T-helper 2 cell (primary cell): Measurements from ENCODE around the gene ADAMTS13.
"Not testable (repeated sequence)": the region's sequence is repeated elsewhere in the genome, so short reads cannot be mapped to it uniquely, and the experiment has no call there.

ENCODE experiments used
- DNase-seq, 5 experiments: peaks; one replicate each; pipeline versions ENCODE4 v3.0.0 to v3.0.0-alpha.2; 2012 to 2022

Gene ADAMTS13

DNA sequence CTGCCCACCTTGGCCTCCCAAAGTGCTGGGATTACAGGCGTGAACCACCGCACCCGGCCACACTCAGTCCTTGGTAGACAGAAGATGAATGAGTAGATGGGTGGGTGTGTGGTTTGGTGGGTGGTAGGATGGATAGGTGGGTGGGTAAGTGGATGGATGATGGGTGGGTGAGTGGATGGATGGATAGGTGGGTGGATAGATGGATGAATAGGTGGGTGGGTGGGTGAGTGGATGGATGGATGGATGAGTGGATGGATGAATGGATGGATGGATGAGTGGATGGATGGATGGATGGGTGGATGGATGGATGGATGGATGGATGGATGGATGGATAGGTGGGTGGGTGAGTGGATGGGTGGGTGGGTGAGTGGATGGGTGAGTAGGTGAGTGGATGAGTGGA lies 29.9 kb upstream of the ADAMTS13 start:
- DNase-seq: not testable (repeated sequence)

GRCh38 chr9:133393399-133393798 lies 28.8 kb upstream of the ADAMTS13 start:
- DNase-seq: no peak

GRCh38 chr9:133394687-133395271 lies 27.4 kb upstream of the ADAMTS13 start:
- no peak for DNase-seq

DNA sequence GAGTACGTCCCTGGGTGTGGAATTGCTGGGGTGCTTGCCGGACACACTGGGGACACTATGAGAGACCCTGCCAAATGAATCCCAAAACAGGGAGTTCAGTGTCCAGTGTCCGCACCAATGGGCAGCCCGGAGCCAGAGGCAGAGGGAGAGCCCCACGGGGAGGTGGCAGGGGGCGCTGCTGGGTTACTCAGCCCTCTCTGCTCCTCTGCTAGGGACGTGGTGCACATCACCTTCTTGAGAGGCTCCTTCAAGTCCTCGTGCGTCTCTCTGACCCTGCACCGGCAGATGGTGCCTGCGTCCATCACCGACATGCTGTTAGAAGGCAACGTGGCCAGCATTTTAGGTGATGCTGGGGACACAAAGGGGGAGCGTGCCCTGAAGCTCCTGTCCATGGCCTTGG lies 25.2 kb upstream of the ADAMTS13 start:
- no peak for DNase-seq

DNA sequence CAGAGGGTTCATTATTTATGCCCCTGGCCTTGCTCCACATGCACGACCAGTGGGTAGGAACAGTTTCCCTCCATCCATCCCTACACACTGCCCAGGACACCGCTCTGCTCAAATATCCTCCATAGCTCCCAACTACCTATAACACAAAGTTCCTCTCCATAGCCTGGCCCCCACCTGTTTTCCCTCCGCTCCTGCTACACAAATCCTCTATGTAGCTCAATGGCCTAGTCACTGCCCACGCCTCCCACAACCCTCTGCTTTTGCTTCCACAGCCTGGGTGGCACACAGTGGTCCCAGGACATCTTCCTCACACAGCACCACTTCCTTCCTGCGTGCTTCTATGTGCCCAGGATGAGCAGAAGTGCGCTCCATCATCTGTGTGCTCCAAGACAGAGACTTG lies 24.8 kb upstream of the ADAMTS13 start:
- no peak for DNase-seq

DNA sequence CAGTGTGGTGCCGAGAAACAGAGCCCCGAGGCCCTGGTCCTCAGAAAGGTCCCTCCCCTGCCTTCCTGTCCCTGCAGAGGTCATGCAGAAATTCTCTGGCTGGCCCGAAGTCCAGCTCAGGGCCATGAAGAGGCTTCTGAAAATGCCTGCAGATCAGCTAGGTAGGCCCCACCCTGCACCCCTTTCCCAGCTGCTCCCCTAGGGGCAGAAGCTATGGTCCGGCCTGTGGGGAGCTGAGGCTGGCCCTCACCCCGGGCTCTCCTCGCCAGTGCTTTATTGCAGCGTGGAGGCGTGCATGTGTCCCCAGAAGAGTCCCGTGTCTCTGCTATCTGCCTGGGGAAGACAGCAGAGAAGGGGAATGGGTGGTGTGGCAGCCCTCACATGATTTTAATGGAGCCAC lies 24.3 kb upstream of the ADAMTS13 start:
- DNase-seq: no peak

- no peak for DNase-seq
Observed at GRCh38 chr9:133400292-133400691, 21.9 kb upstream of the ADAMTS13 start.

GRCh38 chr9:133401588-133401987 lies 20.6 kb upstream of the ADAMTS13 start:
- no peak for DNase-seq

DNA sequence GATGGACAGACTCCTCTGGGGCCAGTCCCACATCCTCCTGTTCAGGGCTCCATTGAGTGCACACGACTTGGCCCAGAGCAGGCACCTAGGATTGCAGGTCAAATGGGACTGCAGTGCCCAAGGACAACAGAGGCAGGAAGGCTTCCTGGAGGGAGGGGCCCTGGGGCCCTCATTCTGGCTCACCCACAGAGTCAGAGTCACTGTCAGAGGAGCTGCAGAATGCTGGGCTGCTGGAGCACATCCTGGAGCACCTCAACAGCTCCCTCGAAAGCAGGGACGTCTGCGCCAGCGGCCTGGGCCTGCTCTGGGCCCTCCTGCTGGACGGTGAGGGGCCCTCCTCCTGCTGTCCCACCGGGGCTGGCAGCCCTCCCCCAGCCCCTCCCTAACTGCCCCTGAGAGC lies 19.5 kb upstream of the ADAMTS13 start:
- DNase-seq: no peak

- peak in 4 of 5 experiments; percentile 31 to 64 (median 39) for DNase-seq
Observed at GRCh38 chr9:133403766-133404453, 18.3 kb upstream of the ADAMTS13 start.

GRCh38 chr9:133404454-133405002 lies 17.6 kb upstream of the ADAMTS13 start:
- DNase-seq: no peak

GRCh38 chr9:133405508-133406438 lies 16.4 kb upstream of the ADAMTS13 start:
- no peak for DNase-seq

DNA sequence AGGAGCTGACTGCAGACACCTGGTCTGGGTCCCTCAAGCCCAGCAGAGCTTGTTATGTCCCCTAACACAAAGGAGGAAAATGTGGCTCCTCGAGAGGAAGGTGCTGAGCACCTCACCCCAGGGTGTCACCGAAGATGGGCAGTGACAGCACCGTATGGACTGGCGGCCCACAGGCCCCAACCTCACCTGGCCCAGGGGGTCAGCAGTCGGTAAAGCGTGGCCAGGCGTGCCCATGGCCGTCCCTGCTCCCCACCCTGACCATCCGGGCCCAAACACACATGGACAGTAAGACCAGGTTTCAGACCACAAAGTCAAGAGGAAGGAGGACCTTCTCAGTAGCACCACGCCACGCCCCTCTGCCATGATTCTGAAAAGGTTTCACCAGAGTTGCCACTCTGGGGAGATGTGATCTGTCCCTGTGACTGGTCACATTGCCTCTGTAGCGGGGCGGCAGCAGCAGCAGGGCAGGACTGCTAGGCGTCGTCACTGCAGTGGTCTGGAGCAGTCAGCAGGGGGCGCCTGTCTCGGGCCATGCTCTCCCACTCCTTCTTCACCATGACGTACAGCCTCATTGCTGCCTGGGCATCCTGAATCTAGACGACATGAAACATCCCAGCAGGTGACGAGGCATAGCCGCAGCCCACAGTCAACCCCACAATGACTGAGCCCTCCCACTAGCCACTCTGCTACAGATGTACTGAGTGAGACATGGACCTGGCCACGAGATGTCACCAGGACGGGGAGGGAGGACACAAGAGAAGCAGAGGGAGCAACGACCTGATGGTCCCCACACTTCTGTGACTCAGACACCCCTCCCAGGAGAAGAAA lies 15.5 kb upstream of the ADAMTS13 start:
- DNase-seq: peak; percentile 54 to 88 (median 69)

- DNase-seq: no peak
Observed at GRCh38 chr9:133408042-133408441, 14.1 kb upstream of the ADAMTS13 start.

GRCh38 chr9:133415170-133415569 lies 7.0 kb upstream of the ADAMTS13 start:
- no peak for DNase-seq

DNA sequence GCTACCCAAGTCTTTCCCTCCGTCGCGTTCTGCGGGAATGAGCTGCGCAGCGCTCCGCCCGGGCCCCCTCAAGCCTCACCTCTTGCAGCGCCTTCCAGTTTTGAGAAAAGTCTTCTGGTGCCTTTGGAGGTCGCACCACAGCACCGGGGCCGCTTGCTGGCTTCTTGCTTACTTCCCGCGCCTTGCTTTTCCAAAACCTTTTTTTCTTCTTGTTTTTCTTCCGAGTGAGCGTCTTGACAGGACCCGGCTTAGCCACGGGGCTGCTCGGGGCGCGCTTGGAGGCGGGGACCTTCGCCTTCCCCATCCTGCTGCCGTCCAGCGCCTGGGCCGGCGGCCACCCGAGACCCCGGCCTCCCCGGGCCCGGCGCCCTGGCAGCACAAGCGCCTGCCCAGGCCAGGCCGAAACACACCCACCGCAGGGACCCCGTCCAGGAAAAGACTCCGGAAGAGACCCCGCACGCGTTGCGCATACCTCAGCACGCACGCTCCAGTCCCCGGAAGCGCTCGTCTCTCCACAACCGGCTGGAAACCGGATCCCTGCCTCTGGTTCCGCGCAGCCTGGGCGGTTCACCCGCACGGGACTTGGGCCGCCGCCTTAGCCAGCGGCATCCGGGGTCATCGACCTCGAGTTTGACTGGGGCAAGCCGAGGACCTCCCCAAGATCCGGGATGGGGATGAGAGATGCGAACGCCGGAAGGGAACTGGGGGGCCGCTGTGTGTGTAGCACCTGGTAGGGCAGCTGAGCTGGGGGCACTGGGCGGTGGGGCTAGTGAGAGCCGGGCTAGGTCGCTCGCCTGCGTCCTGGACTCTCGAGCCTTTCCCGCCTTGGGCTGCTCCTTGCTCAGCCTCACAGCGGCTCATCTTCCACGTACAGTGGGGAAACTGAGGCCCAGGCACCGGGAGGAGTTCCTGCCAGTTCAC lies 4.4 kb upstream of the ADAMTS13 start, which contains the start of gene REXO4:
Gene REXO4, minus strand, starts transcription at position 470 of the 921 bp plus-strand sequence. Its CDS starts 166 bp downstream, at position 304.
- DNase-seq: peak; percentile 47 to 93 (median 74)

- DNase-seq: no peak
Observed at GRCh38 chr9:133419005-133419404, 3.2 kb upstream of the ADAMTS13 start.

GRCh38 chr9:133420392-133420827 lies 1.8 kb upstream of the ADAMTS13 start:
- DNase-seq: peak in 2 of 5 experiments; percentile 16 to 60

DNA sequence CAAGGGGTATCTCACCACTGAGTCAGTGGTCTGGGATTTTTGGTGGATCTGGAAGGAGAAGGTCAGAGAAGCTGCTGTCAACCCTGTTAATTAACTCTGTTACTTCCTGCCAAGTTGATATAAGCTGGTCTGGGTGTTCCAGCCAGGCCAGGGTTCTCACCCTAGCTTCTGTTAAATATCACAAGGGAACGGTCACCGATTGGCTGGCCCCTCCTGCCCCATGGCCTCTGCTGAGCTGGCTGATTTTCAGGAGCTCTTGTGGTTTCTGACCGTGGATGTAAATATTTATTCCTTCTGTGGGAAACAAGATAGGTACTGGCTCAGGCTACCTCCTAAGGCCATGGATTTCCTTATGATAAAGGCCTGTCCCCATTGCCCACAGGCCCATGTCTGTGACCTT lies 1.0 kb downstream of the ADAMTS13 start:
- no peak for DNase-seq

DNA sequence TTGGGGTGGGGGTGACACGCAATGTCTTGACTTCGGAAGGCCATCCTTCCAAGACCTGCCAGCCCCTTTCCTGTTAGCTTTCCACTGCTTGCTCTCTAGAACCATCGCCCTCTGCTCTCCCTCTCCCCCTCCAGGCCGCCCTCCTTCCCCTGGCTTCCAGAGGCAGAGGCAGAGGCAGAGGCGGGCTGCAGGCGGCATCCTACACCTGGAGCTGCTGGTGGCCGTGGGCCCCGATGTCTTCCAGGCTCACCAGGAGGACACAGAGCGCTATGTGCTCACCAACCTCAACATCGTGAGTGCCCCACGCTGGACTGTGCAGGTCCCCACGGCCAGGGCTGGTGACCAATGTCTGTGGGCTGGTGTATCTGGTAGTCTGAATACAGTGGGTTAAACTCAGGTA lies 2.0 kb downstream of the ADAMTS13 start:
- no peak for DNase-seq
